Measurements from ENCODE around the gene LRRC72.

The LRRC72 gene

DNA sequence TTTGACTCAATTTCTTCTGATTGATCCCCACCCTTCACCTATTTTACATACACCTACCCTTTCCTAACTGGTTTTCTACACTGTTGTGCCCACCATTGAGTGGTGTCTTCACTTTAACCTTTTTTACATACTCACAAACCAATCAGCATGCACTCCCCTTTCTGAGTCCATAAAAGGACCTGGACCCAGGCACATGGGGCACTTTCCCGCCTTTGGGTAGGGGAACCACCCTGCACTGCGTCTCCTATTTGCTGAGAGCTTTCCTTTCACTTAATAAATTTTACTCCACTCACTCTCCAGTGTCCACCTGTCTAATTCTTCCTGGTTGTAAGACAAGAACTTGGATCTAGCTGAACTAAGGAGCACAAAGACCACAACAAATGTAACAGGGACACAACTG lies 85.1 kb downstream of the LRRC72 start:
- H3K4me3 ChIP-seq (IDR thresholded peaks at IDR 0.05; ENCODE audit: insufficient read depth, low read depth, low read length), result no peak overlapping the region
- TF ChIP-seq, protein P1, sequence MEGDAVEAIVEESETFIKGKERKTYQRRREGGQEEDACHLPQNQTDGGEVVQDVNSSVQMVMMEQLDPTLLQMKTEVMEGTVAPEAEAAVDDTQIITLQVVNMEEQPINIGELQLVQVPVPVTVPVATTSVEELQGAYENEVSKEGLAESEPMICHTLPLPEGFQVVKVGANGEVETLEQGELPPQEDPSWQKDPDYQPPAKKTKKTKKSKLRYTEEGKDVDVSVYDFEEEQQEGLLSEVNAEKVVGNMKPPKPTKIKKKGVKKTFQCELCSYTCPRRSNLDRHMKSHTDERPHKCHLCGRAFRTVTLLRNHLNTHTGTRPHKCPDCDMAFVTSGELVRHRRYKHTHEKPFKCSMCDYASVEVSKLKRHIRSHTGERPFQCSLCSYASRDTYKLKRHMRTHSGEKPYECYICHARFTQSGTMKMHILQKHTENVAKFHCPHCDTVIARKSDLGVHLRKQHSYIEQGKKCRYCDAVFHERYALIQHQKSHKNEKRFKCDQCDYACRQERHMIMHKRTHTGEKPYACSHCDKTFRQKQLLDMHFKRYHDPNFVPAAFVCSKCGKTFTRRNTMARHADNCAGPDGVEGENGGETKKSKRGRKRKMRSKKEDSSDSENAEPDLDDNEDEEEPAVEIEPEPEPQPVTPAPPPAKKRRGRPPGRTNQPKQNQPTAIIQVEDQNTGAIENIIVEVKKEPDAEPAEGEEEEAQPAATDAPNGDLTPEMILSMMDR (conservative IDR thresholded peaks at IDR 0.05; ENCODE audit: low read depth, low read length), result no peak
- H3K4me1 ChIP-seq (ENCODE audit: low read depth, poor library complexity, severe bottlenecking), result no peaks in the 10 kb centered on the region
- no peaks in the 10 kb centered on the region for H3K27me3 ChIP-seq (ENCODE audit: insufficient read depth, low read depth)
- H2AFZ ChIP-seq (ENCODE audit: low read depth), result no peak overlapping the region
- H3K36me3 ChIP-seq (ENCODE audit: insufficient read depth), result no peaks in the 10 kb centered on the region; the same call in 1 of the 2 replicates
- no peak overlapping the region for H3K9ac ChIP-seq
- no peak overlapping the region for H3K27ac ChIP-seq
- H3K79me2 ChIP-seq (ENCODE audit: insufficient read depth, low read depth), result no peaks in the 10 kb centered on the region
- no peak overlapping the region for H3K4me2 ChIP-seq
- H4K20me1 ChIP-seq (ENCODE audit: insufficient read depth), result no peaks in the 10 kb centered on the region

DNA sequence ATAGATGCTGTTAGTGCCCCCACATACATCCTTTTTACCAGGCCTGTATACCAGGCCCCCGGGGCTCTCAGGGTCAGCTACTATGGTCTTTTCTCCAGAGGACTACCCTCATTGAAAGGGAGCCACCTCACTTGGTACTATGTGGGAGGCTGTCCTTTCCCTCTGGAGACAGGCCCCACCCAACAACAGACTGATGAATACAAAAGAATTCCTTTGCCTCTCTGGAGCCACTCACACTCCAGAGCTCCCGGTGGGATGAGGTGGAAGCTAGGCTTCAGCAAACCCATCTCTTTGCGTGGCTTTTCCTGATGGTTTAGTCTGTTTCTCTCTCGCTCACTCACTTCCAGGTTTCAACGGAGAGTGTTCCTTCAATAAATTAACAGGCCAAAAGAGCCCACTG lies 88.6 kb downstream of the LRRC72 start:
- Histone ChIP-seq H3K4me3 (IDR thresholded peaks at IDR 0.05; ENCODE audit: insufficient read depth, low read depth, low read length) (no peak overlapping the region), H3K9ac (no peak overlapping the region), H3K79me2 (ENCODE audit: insufficient read depth, low read depth) (no peaks in the 10 kb centered on the region), H4K20me1 (ENCODE audit: insufficient read depth) (no peaks in the 10 kb centered on the region), H3K4me1 (ENCODE audit: low read depth, poor library complexity, severe bottlenecking) (no peaks in the 10 kb centered on the region), H3K27ac (no peak overlapping the region), H3K4me2 (no peak overlapping the region), H3K36me3 (ENCODE audit: insufficient read depth) (no peaks in the 10 kb centered on the region), H3K27me3 (ENCODE audit: insufficient read depth, low read depth) (no peaks in the 10 kb centered on the region), H2AFZ (ENCODE audit: low read depth) (no peak overlapping the region)
- TF ChIP-seq, protein P1 (conservative IDR thresholded peaks at IDR 0.05; ENCODE audit: low read depth, low read length), result no peak

DNA sequence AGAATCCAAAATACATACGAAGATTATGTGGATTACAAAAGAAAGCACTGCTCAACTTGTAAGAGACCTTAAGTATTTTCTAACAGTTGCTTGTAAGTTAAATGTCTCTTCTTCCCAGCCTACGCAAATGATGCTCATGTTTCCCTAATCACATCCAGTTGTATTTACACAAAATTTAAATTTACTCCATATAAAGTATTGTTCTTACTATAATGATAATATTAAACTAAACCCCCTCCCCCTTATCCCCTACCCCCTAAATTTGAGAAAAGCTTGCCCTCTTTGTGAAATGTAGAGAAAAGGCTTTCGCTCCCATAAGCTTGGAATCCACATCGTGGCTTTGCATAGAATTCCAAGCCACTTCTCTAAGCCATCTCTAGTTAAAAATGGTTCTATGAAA lies 89.5 kb downstream of the LRRC72 start:
- Histone ChIP-seq H3K9ac (no peak overlapping the region), H3K27me3 (ENCODE audit: insufficient read depth, low read depth) (no peaks in the 10 kb centered on the region), H3K79me2 (ENCODE audit: insufficient read depth, low read depth) (no peaks in the 10 kb centered on the region), H3K4me1 (ENCODE audit: low read depth, poor library complexity, severe bottlenecking) (no peaks in the 10 kb centered on the region), H3K4me3 (IDR thresholded peaks at IDR 0.05; ENCODE audit: insufficient read depth, low read depth, low read length) (no peak overlapping the region), H2AFZ (ENCODE audit: low read depth) (no peak overlapping the region), H3K27ac (no peak overlapping the region), H4K20me1 (ENCODE audit: insufficient read depth) (no peaks in the 10 kb centered on the region), H3K36me3 (ENCODE audit: insufficient read depth) (no peaks in the 10 kb centered on the region), H3K4me2 (no peak overlapping the region)
- TF ChIP-seq, protein P1 (conservative IDR thresholded peaks at IDR 0.05; ENCODE audit: low read depth, low read length), result no peak

DNA sequence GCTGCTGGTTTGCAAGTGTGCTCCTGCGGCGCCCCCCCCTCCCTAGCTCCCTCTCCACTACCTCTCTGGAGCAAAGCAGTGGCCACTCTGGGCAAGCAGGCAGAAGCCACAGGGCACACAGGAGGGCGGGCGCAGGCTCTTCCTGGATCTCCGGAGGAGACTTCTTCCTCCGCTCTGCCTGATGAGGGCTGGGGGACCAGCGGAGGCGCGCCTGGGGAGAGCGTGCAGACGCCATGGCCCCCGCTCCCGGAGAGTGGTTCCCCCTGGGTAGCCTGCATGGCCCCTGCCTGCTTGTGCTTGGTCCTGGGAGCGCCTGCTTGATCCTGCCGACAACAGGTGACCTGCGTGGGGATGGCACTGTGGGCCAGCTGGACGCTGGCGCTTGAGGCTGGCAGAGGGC lies 89.9 kb downstream of the LRRC72 start:
- TF ChIP-seq, protein P1 (conservative IDR thresholded peaks at IDR 0.05; ENCODE audit: low read depth, low read length), result no peak
- H3K9ac ChIP-seq, result no peak overlapping the region
- no peaks in the 10 kb centered on the region for H4K20me1 ChIP-seq (ENCODE audit: insufficient read depth)
- no peak overlapping the region for H3K4me3 ChIP-seq (IDR thresholded peaks at IDR 0.05; ENCODE audit: insufficient read depth, low read depth, low read length)
- H3K27ac ChIP-seq, result no peak overlapping the region
- no peaks in the 10 kb centered on the region for H3K27me3 ChIP-seq (ENCODE audit: insufficient read depth, low read depth)
- no peaks in the 10 kb centered on the region for H3K79me2 ChIP-seq (ENCODE audit: insufficient read depth, low read depth)
- no peaks in the 10 kb centered on the region for H3K36me3 ChIP-seq (ENCODE audit: insufficient read depth)
- no peaks in the 10 kb centered on the region for H3K4me1 ChIP-seq (ENCODE audit: low read depth, poor library complexity, severe bottlenecking)
- no peak overlapping the region for H2AFZ ChIP-seq (ENCODE audit: low read depth)
- H3K4me2 ChIP-seq, result no peak overlapping the region
